HG03442 (cell line): ENCODE measurements around the gene REXO4.
"Not testable (repeated sequence)": the region's sequence is repeated elsewhere in the genome, so short reads cannot be mapped to it uniquely, and the experiment has no call there.

Source experiments
- ATAC-seq: cut with Tn5 transposase; IDR thresholded peaks from one replicate; pipeline ENCODE4 v1.9.1; 2021; ENCODE audit warnings: mild to moderate bottlenecking, moderate library complexity; ENCODE audit not compliant: unreplicated experiment

The REXO4 gene

GRCh38 chr9:133421615-133422542 is 4.1 kb upstream of the REXO4 start, which contains the start of gene ADAMTS13:
TSS of gene ADAMTS13 (plus strand) at chr9:133422367. CDS start at chr9:133422444, 77 bp downstream.
- peak; percentile 45 for ATAC-seq

GRCh38 chr9:133420392-133420827 is 2.6 kb upstream of the REXO4 start:
- ATAC-seq = no peak

DNA sequence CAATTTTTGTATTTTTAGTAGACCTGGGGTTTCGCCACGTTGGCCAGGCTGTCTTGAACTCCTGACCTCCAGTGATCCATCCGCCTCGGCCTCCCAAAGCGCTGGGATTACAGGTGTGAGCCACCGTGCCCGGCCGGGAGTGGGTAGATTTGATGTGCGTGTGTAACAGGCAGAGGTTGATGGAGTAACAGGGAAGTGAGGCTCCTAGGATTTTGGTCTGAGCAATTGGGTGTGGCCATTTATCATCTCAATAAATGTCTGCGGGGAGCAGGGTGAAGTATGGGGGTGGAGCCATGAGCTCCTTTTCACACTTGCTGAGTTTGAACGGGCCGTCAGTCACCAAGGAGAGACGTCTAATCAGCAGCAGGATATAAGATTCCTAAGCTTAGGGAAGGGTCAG is 1.2 kb upstream of the REXO4 start:
- no peak for ATAC-seq

- ATAC-seq = no peak
Measured at GRCh38 chr9:133415170-133415569, 2.6 kb downstream of the REXO4 start.

DNA sequence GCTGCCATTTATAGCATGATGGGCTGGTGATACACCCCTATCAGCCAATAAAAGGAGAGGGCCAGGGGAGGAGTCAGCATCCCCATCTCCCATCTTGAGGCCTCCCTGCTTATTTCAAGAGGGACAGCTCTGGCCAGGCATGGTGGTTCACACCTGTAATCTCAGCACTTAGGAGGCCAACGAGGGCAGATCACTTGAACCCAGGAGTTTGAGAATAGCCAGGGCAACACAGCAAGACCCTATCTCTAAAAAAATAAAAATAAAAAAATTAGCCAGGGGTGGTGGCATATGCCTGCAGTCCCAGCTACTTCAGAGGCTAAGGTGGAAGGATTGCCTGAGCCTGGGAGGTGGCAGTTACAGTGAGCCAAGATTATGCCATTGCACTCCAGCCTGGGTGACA is 9.8 kb downstream of the REXO4 start:
- ATAC-seq = no peak

- peak; percentile 61 for ATAC-seq
Measured at GRCh38 chr9:133406480-133407307, 11.1 kb downstream of the REXO4 start.

DNA sequence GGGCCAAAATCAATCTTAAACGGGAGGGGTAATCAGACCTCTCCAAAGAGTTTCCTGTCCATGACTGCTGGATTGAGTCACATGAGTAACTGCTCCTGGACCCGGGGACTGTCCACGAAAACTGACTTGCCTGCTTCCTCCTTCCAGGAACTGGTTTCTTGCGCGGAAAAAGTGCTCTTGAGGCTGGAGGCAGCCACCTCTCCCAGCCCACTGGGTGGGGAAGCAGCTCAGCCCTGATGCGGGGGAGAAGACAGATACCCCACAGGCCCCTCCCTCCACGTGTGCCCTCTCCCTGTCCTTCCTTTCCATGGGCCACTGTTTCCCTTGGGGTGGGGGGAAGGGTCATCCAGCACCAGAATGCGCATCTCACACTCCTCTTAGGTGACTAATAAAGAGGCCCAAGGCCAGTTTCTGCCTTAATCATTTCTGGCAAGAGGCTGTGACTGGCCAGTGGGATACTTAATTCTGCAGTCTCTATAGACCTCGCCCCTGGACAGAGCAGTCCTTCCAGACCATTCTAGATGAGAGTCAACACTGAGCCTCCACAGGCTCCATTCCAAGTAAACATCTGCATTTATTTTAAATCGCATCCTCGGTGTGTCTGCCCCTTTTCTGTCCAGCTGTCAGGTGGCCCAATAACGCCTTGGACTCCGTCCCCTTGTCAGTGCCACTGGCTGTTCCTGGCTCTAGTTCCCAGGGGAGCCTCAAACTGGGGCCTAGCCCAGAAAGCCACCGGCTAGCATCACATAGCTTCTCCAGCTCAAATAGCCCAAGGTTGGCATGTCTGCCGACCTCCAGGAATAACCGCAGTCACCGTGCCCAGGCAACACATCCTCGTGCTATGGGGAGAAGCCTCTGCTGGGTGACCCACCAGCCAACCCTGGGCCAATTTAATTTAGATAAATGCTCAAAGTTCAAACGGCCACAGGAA is 12.0 kb downstream of the REXO4 start:
- ATAC-seq = no peak

DNA sequence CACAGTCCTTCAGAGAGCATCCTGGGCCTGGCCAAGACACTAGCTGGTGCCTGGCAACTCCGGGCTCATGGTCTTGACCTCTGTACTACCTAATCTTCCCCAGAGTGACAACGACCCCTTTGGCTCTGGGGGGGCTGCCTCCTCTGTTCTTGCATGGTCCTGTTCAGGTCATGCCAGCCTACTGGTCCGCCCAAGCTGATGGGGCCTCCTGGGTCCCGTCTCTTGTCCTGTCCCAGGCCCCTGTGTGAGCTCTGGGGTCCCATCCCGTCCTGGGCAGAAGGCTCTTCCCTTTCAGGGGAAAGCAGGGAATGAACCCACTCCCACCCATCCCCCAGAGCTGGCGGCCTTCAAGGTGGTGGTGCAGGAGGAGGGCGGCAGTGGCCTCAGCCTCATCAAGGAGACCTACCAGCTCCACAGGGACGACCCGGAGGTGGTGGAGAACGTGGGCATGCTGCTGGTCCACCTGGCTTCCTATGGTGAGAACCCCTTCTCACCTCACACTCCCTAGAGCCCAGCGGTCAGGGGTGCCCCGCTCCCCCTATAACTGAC is 13.3 kb downstream of the REXO4 start:
- no peak for ATAC-seq

DNA sequence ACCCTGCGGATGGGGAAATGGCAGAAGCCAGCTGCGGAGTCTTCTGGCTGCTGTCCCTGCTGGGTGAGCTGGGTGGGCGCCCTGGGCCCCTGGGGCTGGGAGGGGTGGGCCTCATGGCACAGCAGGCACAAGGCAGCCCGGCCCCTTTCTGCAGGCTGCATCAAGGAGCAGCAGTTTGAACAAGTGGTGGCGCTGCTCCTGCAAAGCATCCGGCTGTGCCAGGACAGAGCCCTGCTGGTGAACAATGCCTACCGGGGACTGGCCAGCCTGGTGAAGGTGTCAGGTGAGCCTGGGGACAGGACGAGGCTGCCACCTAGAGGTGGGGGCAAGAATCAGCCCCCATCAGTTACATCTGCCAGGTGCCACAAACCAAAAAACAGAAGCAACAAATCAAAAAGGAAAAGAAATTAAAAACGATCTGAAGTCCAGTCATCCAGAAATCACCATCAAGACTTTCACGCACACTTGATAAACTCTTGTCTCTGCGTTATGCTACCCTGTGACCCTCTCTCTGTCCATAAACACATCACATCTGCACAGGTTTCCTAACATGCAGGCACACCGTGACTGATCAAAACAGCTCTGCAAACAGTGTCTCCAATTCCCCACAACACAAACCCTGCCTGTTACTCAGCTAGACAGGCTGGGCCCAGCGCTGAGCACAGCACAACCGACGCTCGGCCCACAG is 13.9 kb downstream of the REXO4 start:
- no peak for ATAC-seq

GRCh38 chr9:133402689-133403088 is 15.1 kb downstream of the REXO4 start:
- no peak for ATAC-seq

DNA sequence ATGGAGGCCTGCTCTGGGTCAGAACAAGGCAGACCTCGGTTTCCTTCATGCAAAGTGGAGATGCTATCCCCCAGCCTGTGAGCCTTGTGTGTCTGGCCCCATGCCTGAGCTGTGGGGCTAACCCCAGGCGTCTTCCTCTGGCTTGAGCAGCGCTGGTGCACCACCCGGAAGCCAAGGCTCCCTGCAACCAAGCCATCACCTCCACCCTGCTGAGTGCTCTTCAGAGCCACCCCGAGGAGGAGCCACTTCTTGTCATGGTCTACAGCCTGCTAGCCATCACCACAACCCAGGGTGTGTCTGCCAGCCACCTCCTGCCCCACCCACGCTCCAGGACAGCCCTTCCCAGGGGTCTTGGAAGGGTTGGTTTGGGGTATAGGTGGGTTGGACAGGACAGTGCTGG is 16.2 kb downstream of the REXO4 start:
- no peak for ATAC-seq

DNA sequence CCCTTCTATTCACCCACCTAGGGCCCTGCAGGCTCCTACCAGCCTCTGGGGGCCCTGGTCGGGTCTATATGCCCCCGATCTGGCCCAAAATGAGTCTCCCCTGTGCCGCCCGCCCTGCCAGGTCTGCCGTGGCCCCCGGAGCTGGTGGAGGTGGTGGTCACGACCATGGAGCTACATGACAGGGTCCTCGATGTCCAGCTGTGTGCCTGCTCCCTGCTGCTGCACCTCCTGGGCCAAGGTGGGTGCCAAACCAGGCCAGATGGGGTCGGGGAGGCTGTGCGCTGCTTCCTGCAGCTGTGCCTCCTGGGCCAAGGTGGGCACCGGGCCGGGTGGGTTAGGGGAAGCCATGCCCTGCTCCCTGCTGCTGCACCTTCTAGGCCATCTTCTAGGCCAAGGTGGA is 17.5 kb downstream of the REXO4 start:
- ATAC-seq = no peak

GRCh38 chr9:133397895-133398294 is 19.9 kb downstream of the REXO4 start:
- no peak for ATAC-seq

DNA sequence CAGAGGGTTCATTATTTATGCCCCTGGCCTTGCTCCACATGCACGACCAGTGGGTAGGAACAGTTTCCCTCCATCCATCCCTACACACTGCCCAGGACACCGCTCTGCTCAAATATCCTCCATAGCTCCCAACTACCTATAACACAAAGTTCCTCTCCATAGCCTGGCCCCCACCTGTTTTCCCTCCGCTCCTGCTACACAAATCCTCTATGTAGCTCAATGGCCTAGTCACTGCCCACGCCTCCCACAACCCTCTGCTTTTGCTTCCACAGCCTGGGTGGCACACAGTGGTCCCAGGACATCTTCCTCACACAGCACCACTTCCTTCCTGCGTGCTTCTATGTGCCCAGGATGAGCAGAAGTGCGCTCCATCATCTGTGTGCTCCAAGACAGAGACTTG is 20.4 kb downstream of the REXO4 start:
- ATAC-seq = no peak

- ATAC-seq = no peak
Measured at GRCh38 chr9:133396952-133397351, 20.9 kb downstream of the REXO4 start.

GRCh38 chr9:133394687-133395271 is 23.0 kb downstream of the REXO4 start:
- ATAC-seq = no peak

GRCh38 chr9:133393399-133393798 is 24.4 kb downstream of the REXO4 start:
- no peak for ATAC-seq

GRCh38 chr9:133392308-133392707 is 25.5 kb downstream of the REXO4 start:
- not testable (repeated sequence) for ATAC-seq

GRCh38 chr9:133391449-133391848 is 26.4 kb downstream of the REXO4 start:
- not testable (repeated sequence) for ATAC-seq
